GM19395 (cell line): Measurements from ENCODE around the gene GALNT2.

Experiments used
- ATAC-seq: cut with Tn5 transposase; IDR thresholded peaks from one replicate; pipeline ENCODE4 v1.9.1; 2021; ENCODE audit warnings: mild to moderate bottlenecking, moderate library complexity; ENCODE audit not compliant: unreplicated experiment

The GALNT2 gene

GRCh38 chr1:230222678-230223077 lies 155.6 kb downstream of the GALNT2 start:
- ATAC-seq = no peak

GRCh38 chr1:230224101-230224960 lies 157.3 kb downstream of the GALNT2 start:
- ATAC-seq = no peak

GRCh38 chr1:230226007-230226800 lies 159.2 kb downstream of the GALNT2 start:
- no peak for ATAC-seq

GRCh38 chr1:230226814-230227213 lies 159.8 kb downstream of the GALNT2 start:
- ATAC-seq = no peak

GRCh38 chr1:230228236-230228897 lies 161.3 kb downstream of the GALNT2 start:
- ATAC-seq = no peak

- ATAC-seq = no peak
Observed at GRCh38 chr1:230230273-230230672, 163.2 kb downstream of the GALNT2 start.

- no peak for ATAC-seq
Observed at GRCh38 chr1:230230948-230231773, 164.1 kb downstream of the GALNT2 start.

GRCh38 chr1:230231774-230232145 lies 164.7 kb downstream of the GALNT2 start:
- no peak for ATAC-seq

GRCh38 chr1:230232371-230232771 lies 165.3 kb downstream of the GALNT2 start:
- no peak for ATAC-seq

GRCh38 chr1:230233786-230234185 lies 166.7 kb downstream of the GALNT2 start:
- no peak for ATAC-seq

- ATAC-seq = no peak
Observed at GRCh38 chr1:230235876-230236275, 168.8 kb downstream of the GALNT2 start.

- no peak for ATAC-seq
Observed at GRCh38 chr1:230236301-230237008, 169.4 kb downstream of the GALNT2 start.

GRCh38 chr1:230237009-230237370 lies 170.0 kb downstream of the GALNT2 start:
- no peak for ATAC-seq

- ATAC-seq = no peak
Observed at GRCh38 chr1:230237805-230238204, 170.8 kb downstream of the GALNT2 start.

- ATAC-seq = no peak
Observed at GRCh38 chr1:230240446-230241086, 173.5 kb downstream of the GALNT2 start.

- no peak for ATAC-seq
Observed at GRCh38 chr1:230242326-230242725, 175.3 kb downstream of the GALNT2 start.

- ATAC-seq = no peak
Observed at GRCh38 chr1:230243146-230243545, 176.1 kb downstream of the GALNT2 start.

GRCh38 chr1:230243583-230244353 lies 176.7 kb downstream of the GALNT2 start:
- ATAC-seq = no peak

- ATAC-seq = no peak
Observed at GRCh38 chr1:230246551-230246950, 179.5 kb downstream of the GALNT2 start.
